ELR (cell line): ENCODE measurements around the gene TGFBR2.
"Not testable (repeated sequence)": the region's sequence is repeated elsewhere in the genome, so short reads cannot be mapped to it uniquely, and the experiment has no call there.

ENCODE experiments used
- DNase-seq: peaks from one replicate; pipeline ENCODE4 v3.0.0-alpha.2; 2015; ENCODE audit warnings: low read depth

The TGFBR2 gene

DNA sequence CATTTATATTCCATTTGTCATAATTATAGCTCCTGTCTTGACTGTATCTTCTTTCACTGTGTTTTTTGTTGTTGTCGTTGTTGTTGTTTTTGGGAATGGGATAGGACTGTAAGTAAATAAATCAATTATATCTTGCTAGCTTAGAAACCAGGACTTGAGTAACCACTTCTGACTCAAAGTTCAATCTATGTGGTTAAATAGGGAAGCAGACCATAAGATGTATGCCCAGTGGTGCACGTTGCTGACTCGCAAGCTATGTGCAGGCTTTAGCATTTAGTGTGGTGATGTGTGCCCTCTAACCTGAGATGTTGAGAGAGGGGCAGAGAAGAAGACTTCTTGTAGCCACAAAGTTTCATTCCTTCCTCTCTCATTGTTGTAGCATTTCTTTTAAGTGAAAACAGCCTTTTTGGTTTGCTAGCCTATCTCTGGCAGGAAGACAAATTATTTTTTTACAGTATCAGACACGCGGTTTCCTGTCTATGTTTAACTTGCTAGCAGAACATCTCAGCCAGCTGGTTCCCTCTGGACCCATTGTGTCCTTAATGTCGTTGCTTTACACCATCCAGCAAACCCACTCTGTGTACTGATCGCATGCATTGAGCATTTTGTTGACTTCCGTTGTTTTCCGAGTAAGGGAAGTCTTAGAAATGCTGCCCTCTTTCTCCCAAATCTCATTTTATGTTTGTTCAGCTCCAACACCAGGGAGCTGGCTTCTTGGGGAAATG, 52.1 kb downstream of the TGFBR2 start:
- DNase-seq: peak; percentile 83

DNA sequence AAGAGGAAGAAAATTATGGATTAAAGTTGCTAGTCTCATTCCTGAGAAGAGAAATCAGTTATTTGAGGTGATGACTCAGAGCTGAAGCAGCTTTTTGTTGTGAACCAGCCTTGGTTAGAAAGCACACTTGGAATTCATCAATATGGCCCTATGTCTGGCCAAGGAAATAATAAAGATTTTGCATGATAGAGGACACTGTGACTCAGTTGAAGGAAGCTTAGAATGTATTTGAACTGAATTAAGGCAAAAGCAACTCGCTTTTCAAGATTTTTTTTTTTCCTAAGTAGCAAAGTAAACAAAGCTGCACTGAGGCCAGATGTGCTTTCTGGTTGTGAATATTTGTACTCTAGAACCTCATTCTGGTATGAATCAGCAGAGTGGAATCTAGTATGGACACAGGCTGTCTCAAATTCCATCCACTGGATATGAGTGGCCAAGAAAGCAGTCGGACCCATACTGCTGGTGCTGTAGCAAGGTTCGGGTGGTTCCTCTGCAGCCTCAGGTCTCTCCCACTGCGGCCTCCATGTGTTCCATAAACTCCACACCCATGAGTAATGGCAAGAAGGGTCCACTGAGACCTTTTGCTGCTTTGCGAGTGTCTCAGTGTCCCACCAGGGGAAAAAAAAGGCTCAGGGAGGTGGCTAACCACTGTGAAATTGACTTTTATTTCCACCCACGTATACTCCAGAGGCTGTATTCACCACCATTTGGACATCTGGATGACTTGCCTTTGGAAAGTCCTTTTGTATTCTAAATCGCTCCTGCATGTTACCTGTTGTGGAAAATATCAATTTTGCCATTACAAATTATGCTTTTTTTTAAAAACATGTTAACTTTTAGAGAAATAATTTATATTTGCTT, 53.1 kb downstream of the TGFBR2 start:
- DNase-seq: peak; percentile 95

DNA sequence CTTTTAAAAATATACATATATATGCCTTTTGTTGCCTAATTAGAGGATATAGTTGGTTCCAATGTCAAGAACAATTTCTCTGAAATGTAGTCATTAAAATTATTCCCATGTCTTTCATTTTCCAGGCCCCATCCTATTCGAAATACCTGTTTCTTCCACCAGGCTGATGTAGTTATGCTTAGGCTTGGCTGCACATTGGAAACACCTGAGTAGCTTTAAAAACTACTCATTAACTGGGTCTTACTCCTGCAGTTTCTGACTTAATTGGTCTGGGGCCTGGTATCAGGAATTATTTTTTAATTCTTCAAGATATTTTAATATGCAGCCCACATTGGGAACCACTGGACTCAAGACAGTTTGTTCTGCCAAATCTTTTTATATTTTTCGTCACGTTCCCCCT, 53.7 kb downstream of the TGFBR2 start:
- DNase-seq: no peak

DNA sequence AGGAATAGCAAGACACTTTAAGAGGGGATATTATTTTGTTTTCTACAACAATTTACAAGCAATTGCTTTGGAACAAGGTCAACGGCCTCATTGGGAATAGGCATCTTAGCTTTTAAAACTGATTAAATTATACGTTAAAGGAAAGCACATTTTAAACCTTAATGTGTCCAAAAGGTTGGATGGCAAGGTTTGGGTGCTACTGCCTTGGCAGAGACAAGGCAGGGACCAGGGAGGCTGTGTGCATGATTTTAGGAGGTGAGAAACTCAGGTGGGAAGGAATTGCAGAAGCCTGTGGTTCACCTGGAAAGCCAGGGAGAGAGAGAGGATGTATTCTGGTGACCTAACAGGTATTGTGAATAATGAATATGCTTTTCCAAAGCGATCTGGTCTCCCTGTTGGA, 54.3 kb downstream of the TGFBR2 start:
- DNase-seq: no peak

DNA sequence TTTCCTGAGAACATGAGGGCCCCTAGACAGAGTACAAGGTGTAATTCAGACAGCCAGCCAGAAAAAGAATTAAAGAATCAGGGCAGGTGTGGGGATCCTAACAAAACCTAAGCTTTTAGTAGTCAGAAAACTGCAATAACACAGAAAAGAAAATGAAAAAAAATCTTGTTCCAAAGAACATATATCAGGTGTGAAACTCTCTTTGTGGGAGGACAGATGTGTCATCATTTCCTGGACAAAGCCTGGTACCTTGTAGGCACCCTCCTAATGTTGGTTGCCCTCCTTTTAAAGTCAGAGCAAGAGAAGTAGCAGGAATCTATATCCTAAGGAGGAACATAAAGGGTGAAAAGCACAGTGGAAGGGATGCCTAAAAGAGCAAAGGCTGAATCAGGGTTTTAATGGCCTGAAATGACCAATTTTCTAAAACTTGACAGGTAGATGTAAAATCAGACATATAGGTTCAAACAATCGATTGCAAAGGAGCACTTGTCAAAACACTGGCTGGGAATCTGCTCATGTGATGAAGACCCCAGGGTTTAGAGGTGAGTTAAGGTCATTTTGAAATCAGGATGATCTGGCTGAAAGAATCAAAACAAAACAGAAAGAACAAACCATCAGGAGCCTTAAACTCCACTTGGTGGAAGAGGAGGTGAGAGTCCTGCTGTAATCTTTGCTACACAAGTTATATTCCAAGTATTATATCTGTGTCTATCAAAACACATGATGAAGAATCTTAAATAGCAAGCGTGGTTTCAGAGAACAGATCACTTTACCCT, 54.9 kb downstream of the TGFBR2 start:
- no peak for DNase-seq

DNA sequence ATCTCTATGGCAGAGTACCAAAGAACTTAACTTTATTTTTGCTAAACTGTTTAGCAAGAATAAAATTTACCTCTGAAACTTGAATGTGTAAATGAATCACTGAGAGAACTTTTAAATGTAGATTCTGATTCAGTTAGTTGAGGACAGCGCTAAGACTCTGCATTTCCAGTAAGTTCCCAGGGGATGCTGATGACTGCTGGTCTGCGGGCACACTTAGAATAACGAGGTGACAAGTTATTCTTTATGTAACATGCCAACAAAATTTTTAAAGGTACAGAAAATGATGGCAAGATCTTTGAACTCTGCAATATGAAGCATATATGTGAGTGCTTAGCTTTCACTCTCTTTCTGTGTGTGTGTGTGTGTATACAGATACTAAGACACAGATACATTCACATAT, 56.4 kb downstream of the TGFBR2 start:
- no peak for DNase-seq

DNA sequence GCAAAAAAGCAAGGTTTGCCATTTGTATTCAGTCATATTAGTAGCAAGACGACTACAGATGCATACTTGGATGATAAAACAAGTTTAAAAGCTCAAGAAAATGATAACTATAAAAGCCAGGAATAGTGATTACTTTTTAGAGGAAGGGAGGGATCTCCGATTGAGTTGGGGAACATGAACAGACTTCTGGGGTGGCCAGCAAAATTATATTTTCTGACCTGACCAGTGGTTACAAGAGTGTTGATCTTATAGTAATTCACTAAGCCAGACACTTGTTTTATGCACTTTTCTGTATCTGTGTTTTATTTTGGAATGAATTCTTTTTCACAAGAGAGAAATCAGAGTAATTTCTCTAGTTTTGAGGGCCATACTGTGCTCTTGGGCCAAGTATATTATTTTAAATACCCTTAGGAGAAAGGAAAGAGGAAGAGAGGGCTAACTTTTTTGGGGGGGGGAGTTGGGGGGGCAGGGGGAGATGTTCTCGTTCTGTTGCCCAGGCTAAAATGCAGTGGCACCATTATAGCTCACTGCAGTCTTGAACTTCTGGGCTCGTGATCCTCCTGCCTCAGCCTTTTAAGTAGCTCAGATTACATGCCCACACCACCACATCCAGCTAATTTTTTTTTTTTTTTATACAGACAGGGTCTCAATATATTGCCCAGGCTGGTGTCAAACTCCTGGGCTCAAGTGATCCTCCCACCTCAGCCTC, 57.3 kb downstream of the TGFBR2 start:
- DNase-seq: no peak

DNA sequence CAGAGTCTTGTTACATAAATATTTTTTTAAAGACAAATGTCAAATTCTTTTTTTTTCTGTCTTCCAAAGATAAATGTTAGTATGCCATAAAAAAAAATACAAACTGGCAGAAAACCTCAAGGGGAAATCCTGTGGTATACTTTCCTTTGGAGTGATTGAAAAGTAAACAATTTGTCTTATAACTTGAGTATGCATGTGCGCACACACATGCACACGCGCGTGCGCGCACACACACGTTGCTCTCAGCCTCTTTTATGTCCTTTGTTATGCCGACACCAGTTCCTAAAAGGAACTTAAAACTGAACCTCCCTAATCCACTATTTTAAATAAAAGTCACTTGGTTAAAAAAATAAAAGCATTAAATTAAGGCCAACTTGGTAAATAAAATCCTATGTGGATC, 58.1 kb downstream of the TGFBR2 start:
- no peak for DNase-seq

DNA sequence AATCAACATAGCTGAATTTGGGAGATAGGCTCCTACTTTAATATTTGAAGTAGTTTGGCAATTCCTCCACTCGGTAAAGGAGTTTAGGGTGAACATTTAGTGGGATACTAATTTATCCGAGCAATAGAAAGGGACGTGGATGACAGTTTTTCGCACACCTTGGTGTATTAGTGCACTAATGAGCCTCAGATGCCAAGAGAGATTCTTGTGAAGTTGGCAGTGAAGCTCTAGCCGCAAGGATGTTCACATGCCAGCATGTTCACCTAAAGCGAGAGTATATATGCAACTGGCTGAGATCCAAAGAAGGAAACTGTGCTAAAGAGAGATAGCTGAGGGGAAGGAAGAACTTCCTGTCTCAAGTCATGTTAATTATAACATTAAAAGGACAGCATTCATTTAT, 58.5 kb downstream of the TGFBR2 start:
- no peak for DNase-seq

DNA sequence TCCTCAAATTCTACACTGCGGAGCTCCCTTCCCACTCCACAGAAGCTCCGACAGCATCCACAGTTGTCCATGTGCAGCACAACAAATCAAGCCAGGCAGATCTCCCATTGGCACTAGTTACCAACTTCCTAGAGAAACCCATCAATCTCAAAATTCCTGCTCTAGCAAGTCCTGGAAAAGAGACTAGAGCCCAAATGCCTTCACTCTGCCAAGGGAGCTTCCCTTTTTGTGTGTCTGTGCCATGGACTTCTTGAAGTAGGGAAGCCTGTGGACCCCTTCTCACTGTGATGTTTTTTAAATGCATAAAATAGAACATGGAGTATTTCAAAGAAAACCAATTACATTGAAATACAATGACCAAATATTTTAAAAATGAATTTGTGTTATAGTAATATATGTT, 59.1 kb downstream of the TGFBR2 start:
- no peak for DNase-seq

DNA sequence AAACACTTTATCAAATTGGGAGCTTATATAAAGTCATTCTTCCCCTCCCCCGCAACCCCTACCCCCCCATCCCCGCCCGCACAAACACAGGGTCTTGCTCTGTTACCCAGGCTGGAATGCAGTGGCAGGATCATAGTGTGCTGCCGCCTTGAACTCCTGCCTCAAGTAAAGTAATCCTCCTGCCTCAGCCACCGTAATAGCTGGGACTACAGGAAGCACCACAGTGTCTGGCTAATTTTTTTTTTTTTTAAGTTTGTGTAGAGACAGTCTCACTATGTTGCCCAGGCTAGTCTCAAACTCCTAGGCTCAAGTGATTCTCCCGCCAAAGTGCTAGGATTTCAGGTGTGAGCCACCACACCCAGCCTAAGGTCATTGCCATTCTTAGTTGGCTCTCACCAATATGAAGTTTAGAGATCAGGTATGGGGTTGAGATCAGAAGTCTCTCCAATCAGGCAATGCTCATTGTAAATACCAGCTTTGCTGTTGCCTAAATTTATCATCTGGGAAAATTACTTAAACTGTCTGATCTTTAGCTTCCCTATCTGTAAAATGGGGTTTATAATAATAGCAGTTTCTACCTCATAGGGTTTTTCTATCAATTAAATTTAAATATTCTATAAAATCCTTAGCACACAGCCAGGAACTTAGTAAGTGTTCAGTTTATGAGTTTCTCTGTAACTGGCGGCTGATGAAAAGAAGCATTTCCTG, 60.3 kb downstream of the TGFBR2 start:
- no peak for DNase-seq

DNA sequence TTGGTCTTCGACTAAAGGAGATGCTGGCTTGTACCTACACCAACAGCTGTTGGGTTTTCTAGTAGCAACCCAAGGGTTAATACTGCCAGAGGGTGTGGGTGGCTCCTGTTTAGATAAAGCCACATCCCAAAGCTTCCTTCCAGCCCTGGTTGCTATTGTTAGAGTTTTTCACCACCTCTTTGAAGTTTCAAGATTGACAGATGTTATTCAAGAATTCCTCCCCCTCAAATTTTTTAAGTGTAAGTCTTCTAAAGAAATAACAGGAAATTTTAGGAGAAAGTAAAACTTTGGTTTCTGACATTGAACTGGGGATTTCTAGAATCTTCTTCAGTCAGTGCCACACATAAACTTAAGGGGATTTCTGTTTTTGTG, 60.9 kb downstream of the TGFBR2 start:
- peak; percentile 17 for DNase-seq

DNA sequence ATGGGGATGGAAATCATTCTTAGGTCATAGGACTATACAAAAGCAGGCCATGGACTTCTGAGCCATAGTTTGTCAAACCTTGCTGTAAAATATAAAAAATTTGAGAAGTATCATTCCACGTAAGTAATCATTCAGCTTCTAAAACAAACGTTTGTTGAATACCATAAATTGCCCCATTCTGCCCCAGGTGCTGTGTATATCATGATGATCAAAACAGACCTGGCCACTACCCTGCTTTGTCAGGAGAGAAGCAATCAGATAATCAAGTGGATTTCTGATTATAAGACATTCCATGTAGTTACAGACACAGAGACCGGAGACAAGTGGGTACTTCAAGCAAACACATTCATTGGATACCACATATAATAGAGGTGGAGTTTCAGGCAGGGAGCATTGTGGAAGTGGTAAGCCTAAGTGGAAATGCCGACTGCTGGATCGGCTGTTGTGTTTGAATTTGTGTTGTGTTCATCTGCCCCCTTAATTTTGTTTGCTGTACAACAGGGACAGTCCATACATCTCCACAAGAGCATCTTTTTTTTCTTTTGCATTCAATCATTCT, 61.7 kb downstream of the TGFBR2 start:
- no peak for DNase-seq

DNA sequence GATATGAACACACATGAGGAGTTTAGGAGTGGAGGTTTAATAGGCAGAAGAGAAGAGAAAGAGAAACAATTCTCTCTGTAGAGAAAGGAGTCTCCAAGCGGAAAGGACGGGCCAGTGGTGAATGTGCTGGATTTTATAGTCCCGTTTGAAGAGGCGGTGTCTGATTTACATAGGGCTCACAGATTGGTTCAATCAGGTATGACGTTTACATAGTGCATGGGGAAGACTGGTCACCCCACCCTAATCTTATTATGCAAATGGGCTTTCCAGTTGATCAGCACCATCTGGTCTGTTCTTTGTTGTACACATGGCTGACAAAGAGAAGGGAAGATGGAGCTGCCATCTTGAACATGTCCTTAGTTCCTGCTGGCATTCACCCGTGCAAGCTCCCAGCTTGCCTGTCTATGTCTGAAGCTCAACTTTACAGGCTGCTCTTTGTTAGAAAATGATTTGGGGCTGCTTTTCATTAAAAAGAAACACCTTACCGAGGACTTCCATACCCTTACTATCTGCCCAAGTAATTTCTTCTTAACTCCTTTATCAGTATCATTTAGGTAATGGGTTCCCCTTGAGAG, 63.0 kb downstream of the TGFBR2 start:
- DNase-seq: not testable (repeated sequence)

DNA sequence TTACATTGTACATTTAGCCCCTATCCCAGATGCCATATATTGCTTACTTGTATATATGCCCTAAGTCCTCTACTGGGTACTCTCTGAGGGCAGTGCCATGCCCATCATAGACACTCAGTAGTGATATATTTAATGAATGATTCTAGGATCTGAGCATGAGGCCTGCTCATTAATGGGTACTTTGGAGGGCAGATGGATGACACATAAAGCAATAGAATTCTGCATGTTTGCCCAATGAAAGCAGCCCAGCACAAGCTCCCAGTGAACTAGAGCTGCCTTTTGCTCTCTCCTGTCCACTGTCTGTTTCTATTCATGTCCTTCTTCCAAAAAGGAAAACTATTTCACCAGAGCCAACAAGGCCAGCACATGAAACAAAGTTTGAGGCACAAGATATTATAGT, 63.9 kb downstream of the TGFBR2 start:
- no peak for DNase-seq

DNA sequence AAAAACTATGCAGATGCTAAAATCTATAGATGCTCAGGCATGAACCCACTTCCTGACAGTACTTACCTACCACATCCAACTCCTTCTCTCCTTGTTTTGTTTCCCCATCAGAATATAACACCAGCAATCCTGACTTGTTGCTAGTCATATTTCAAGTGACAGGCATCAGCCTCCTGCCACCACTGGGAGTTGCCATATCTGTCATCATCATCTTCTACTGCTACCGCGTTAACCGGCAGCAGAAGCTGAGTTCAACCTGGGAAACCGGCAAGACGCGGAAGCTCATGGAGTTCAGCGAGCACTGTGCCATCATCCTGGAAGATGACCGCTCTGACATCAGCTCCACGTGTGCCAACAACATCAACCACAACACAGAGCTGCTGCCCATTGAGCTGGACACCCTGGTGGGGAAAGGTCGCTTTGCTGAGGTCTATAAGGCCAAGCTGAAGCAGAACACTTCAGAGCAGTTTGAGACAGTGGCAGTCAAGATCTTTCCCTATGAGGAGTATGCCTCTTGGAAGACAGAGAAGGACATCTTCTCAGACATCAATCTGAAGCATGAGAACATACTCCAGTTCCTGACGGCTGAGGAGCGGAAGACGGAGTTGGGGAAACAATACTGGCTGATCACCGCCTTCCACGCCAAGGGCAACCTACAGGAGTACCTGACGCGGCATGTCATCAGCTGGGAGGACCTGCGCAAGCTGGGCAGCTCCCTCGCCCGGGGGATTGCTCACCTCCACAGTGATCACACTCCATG, 65.3 kb downstream of the TGFBR2 start:
- DNase-seq: no peak

DNA sequence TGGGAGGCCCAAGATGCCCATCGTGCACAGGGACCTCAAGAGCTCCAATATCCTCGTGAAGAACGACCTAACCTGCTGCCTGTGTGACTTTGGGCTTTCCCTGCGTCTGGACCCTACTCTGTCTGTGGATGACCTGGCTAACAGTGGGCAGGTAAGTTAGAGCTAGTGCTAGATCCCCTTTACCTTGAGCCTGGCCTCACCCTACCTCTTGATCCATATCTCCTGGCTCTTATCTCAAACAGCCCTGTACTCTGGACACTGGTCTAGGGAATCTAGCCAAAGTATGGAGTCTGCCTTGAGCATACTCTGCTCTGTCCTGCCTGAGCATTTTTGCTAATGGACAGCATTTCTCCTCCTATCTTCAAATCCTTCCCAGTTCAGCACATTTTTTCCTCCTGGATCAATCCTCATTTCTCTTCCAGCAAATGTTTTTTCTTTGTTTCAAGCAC, 65.9 kb downstream of the TGFBR2 start:
- no peak for DNase-seq

DNA sequence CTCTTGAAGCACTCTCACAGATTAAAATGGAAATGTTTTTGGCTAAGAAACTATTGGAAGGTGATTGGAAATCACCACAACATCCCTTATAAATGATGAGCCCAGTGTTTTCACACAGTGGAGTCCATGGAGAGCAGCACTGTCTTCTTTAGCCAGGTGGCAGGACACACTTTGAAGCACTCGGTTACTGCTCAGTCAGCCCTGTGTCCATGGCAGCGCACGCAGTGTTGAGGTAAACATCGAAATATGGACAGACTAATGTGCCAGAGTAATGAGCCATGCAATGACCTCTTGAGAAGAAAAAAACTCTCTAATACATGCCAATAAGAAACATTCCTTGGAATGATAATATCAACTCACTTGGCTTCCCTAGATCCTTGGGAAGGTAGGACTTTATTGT, 66.6 kb downstream of the TGFBR2 start:
- no peak for DNase-seq

DNA sequence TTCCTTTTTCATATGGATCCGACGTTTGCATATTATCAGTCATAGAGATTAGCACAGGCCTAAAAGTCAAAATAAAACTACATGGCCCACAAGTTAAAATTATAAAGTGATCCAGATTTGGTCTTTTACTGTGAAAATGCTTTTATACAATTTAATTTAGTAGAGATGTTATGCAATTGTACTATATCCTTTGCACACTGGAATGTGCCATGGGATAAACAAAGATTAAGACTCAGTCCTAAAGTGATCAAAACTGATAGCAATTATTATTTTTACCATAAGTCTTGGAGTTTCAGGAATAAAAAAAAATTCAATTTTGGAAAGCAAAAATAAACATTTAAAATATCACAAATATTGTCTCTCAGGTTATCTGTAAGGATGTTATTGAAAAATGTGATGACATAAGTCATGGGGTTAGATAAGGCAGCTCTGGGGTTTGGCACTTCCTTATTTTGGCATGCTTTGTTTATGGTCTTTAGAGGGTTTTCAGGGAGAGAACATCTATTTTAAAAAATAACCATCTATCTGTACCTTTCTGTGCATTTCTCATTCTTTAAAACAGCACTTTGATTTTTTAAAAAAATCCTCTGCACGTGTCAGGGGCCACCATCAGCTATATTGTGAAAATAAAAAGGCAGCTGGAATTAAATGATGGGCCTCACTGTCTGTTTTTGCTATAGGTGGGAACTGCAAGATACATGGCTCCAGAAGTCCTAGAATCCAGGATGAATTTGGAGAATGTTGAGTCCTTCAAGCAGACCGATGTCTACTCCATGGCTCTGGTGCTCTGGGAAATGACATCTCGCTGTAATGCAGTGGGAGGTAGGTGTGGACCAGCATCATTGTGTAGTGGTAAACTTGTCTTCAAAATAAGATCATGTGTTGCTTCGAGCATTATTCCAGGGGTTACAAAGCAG, 67.3 kb downstream of the TGFBR2 start:
- no peak for DNase-seq
